ENCODE results near the gene MICAL2.

- TF ChIP-seq CTCF (IDR thresholded peaks at IDR 0.05) (no peak), POLR2A (IDR thresholded peaks at IDR 0.05) (no peak)
Observed at GRCh38 chr11:12279672-12280108, 169.3 kb downstream of the MICAL2 start.
